Stimulated activated naive CD4-positive, alpha-beta T cell treated with Interleukin-2 at 50 U/mL for 16 hours (primary cell): ENCODE data around the gene LRRC30.
"Not testable (repeated sequence)": the region's sequence is repeated elsewhere in the genome, so short reads cannot be mapped to it uniquely, and the experiment has no call there.

ENCODE experiments used
- DNase-seq: peaks from one replicate; lab custom pipeline; 2025; lab: John Stamatoyannopoulos, UW

LRRC30 gene

GRCh38 chr18:7230626-7231349, at the start of gene LRRC30:
TSS of gene LRRC30 (plus strand) at chr18:7231089. CDS start at chr18:7231139, 50 bp downstream.
- no peak for DNase-seq

- DNase-seq, result no peak
These were observed 45.2 kb upstream of the LRRC30 start for GRCh38 chr18:7185701-7186100.

GRCh38 chr18:7190547-7191156, 40.2 kb upstream of the LRRC30 start:
- no peak for DNase-seq

GRCh38 chr18:7191736-7192135, 39.2 kb upstream of the LRRC30 start:
- DNase-seq, result no peak

GRCh38 chr18:7195266-7195665, 35.6 kb upstream of the LRRC30 start:
- DNase-seq, result no peak

GRCh38 chr18:7196421-7196820, 34.5 kb upstream of the LRRC30 start:
- DNase-seq, result no peak

- no peak for DNase-seq
These were observed 33.0 kb upstream of the LRRC30 start for GRCh38 chr18:7197854-7198253.

GRCh38 chr18:7198326-7198725, 32.6 kb upstream of the LRRC30 start:
- no peak for DNase-seq

- DNase-seq, result no peak
These were observed 29.8 kb upstream of the LRRC30 start for GRCh38 chr18:7201096-7201495.

GRCh38 chr18:7202169-7202568, 28.7 kb upstream of the LRRC30 start:
- DNase-seq, result no peak

- DNase-seq, result not testable (repeated sequence)
These were observed 27.3 kb upstream of the LRRC30 start for GRCh38 chr18:7203601-7204000.

GRCh38 chr18:7205346-7205745, 25.5 kb upstream of the LRRC30 start:
- no peak for DNase-seq

GRCh38 chr18:7206217-7206616, 24.7 kb upstream of the LRRC30 start:
- DNase-seq, result no peak

GRCh38 chr18:7207366-7207915, 23.4 kb upstream of the LRRC30 start:
- DNase-seq, result no peak

GRCh38 chr18:7221424-7222155, 9.3 kb upstream of the LRRC30 start:
- no peak for DNase-seq

- DNase-seq, result no peak
These were observed 6.7 kb upstream of the LRRC30 start for GRCh38 chr18:7224198-7224597.

- no peak for DNase-seq
These were observed 1.3 kb downstream of the LRRC30 start for GRCh38 chr18:7232218-7232617.

GRCh38 chr18:7233134-7233810, 2.4 kb downstream of the LRRC30 start:
- DNase-seq, result no peak

GRCh38 chr18:7234091-7234490, 3.2 kb downstream of the LRRC30 start:
- DNase-seq, result no peak

- DNase-seq, result no peak
These were observed 4.1 kb downstream of the LRRC30 start for GRCh38 chr18:7234956-7235355.

- DNase-seq, result no peak
These were observed 5.2 kb downstream of the LRRC30 start for GRCh38 chr18:7236072-7236471.

GRCh38 chr18:7236933-7237332, 6.0 kb downstream of the LRRC30 start:
- no peak for DNase-seq
